HG02981 (cell line): ENCODE results near the gene ARHGAP18.
"Not testable (repeated sequence)": the region's sequence is repeated elsewhere in the genome, so short reads cannot be mapped to it uniquely, and the experiment has no call there.

ENCODE experiments used
- ATAC-seq: cut with Tn5 transposase; IDR thresholded peaks from one replicate; pipeline ENCODE4 v1.9.1; 2021; ENCODE audit warnings: mild to moderate bottlenecking, moderate library complexity; ENCODE audit not compliant: unreplicated experiment

ARHGAP18 gene

GRCh38 chr6:129597023-129597713 lies 112.8 kb downstream of the ARHGAP18 start:
- peak; percentile 47 for ATAC-seq

GRCh38 chr6:129596522-129596921 lies 113.5 kb downstream of the ARHGAP18 start:
- ATAC-seq = no peak

DNA sequence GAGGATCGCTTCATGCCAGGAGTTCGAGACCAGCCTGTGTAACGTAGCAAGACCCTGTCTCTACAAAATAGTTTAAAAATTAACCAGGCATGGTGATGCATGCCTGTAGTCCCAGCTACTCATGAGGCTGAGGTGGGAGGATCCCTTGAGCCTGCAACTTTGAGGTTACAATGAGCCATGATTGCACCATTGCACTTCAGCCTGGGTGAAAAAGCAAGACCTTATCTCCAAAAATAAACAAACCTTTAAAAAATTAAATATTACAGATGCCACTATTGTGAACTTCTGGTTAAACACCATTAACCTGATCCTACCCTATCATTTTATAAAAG lies 116.8 kb downstream of the ARHGAP18 start:
- ATAC-seq = no peak

- ATAC-seq = no peak
Measured at GRCh38 chr6:129592516-129593232, 117.3 kb downstream of the ARHGAP18 start.

DNA sequence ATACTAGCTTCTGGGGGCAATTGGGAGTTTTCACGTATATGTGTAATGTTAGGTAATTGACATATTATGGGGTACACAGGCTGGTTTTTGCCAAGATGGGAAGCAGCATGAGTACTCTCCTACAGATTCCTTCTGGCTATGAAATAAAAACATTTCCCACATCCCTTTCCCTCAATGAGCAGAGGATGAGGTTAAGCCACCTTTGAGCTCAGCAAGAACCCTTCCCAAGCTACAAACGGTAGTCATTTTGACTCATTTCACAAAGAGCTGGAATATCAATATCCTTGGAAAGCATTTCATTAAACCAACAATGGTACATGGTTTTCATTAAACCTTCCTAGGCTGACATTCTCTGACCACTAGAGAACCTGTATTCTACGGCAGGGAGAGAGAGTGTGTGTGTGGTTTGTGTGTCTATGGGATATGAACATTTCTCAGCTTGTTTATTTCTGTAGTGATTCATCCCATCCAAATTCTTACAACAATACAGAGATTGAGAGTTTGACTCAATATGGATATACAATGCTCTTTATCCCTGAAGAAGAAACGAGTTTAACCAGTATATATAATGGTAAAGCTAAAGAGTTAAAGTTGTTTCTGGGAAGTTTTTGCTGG lies 119.5 kb downstream of the ARHGAP18 start:
- ATAC-seq = no peak

DNA sequence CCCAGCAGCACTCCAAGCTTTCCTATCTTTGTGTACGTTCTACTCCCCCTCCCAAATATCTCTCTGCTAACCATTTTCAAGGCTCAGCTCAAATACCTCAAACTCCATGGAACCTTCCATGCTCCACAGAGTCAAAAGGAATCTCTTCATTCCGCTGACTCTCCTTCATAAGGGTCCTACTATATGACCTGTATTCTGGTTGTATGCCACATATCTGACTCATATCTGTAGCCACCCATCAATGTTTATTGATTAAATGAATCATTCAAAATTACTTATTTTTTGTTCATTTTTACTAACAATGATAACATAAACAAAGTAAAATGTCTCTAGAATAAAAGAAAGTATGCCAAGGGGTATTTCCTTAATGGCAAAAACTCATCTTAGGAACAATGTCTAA lies 123.2 kb downstream of the ARHGAP18 start:
- no peak for ATAC-seq

DNA sequence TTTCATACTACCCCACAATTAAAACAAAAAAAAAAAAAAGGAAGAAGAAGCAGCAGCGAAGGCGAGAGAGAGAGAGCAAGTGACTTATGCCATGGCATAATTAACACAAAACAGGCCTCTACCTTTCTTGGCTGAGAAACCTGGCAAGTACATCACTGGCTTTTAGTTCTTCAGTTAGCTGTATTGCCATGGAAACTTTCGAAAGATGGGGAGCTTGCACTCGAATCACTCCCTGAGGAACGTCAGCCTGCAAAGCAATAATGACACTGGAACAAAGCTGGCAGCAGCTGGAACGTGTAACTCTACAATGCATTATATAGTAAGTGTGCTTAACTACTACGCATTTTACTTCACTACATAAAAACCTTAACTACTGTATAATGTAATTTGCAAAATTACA lies 126.1 kb downstream of the ARHGAP18 start:
- no peak for ATAC-seq

DNA sequence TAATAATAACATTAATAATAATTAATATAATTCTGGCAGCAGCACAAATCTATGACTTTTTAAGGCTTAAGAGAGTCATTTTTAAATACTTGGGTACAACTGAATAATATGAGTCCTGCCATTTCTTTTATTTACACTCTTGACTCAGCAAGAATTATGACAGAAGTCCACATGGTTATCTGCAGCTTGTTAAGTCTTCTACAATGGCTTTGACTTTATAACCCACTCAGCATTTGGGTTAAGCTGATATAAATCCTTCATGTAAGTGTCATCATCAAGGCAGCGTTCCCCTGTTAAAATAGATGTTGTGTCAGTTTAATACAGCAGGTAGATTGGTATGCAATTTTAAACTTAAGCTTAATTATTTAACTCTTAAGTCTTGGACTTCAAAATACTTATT lies 131.7 kb downstream of the ARHGAP18 start:
- no peak for ATAC-seq

DNA sequence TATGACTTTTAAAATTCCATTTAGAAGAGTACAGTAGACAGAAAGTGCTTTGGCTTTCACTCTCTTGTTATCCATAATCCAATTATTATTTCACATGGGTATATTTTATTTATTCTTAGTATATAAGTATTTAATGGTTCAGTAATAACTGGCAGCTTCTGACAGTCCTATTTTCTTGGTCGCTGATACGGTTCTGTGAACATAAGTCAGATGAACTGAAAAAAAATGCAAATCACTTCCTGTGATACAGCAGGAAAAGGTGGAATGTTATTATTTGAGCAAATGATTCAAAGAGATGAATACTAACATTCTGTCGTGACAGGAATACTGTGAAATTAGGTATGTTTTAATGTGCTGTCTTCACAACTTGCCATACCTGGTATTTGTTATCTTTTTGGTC lies 132.3 kb downstream of the ARHGAP18 start:
- no peak for ATAC-seq

DNA sequence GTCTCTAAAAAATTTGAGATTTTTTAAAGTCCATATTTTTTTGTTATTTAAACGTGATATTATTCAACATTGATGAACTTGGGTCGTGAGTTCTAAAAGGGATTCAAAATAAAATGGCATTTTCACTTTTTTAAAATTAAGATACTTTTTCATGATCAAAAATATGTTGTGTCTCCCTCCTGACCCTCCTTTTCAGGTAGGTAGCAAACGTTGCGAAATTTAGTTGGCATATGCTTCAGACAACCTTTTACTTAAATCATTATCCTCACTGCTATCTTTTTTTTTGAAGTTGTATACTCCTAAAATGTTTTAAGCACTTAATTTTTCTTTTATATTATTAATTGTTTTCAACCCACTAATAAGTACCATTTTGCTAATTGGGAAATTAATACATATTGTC lies 133.5 kb downstream of the ARHGAP18 start:
- no peak for ATAC-seq

GRCh38 chr6:129575378-129576118 lies 134.4 kb downstream of the ARHGAP18 start:
- no peak for ATAC-seq

GRCh38 chr6:129574605-129575004 lies 135.4 kb downstream of the ARHGAP18 start:
- ATAC-seq = not testable (repeated sequence)

- ATAC-seq = not testable (repeated sequence)
Measured at GRCh38 chr6:129570929-129571328, 139.0 kb downstream of the ARHGAP18 start.

- no peak for ATAC-seq
Measured at GRCh38 chr6:129568015-129568414, 142.0 kb downstream of the ARHGAP18 start.

GRCh38 chr6:129567374-129567773 lies 142.6 kb downstream of the ARHGAP18 start:
- ATAC-seq = peak; percentile 54

DNA sequence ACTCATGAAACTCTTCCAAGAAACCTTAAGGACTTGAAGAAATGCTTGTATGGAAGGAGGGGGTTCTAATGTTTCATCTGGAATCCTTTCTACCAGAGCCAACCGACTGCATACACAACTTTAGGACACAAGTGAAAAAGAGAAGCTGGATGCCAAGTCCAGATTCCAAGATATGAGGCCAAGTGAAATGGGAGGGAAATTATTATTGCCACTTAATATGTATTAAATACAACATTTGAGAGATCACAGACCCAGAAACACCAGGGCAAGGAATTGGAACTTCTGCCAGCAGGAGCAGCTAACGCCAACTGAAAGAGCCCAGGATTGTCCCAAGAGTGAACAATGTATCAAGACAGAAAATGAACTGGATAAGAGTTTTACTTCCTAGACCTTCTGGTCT lies 144.2 kb downstream of the ARHGAP18 start:
- no peak for ATAC-seq

GRCh38 chr6:129565366-129565765 lies 144.6 kb downstream of the ARHGAP18 start:
- ATAC-seq = no peak

DNA sequence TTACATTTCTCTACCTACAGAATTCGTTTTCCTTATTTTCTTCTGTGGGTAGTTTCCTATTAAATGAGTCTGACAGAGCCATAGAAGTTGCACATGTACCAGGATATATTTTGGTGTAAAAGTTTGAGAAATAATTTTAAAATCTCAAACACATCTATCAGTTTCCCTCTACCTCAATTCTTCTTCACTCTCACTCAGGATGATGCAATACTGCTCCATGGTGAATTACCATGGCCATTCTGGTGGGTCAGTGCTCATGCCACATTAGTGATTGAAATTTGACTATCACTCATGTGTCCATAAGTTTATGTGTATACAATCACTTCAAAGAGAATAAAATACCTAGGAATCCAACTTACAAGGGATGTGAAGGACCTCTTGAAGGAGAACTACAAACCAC lies 151.7 kb downstream of the ARHGAP18 start:
- no peak for ATAC-seq

GRCh38 chr6:129555206-129555832 lies 154.7 kb downstream of the ARHGAP18 start:
- no peak for ATAC-seq

- no peak for ATAC-seq
Measured at GRCh38 chr6:129552413-129552812, 157.6 kb downstream of the ARHGAP18 start.

GRCh38 chr6:129551486-129551885 lies 158.5 kb downstream of the ARHGAP18 start:
- ATAC-seq = no peak
